Activated effector memory CD4-positive, alpha-beta T cell treated with anti-CD3 and anti-CD28 coated beads, Interleukin-2, amount 50 U/mL, for 16 hours (primary cell): ENCODE measurements around the gene NEGR1.

Experiments used
- DNase-seq: peaks from one replicate; pipeline ENCODE4 v3.0.0-alpha.2; 2020

NEGR1 gene

DNA sequence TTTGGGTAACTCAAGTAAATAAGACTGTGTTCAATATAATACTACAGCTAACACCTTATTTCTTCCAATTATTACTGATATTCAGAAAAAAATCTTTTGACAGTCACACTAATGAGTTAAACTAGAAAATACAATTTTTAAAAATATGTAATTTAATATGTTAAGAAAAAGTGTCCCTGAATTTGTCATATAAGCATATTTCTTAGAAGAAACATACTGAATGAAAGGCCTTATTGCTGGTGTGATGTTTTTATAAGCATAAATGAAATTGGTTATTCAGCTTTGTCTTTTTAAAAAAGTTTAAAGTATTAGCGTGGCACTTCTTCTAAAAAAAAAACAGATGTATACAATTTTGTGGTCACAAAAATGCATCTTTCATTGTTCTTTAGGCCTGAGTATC, 267.3 kb downstream of the NEGR1 start:
- no peak for DNase-seq

DNA sequence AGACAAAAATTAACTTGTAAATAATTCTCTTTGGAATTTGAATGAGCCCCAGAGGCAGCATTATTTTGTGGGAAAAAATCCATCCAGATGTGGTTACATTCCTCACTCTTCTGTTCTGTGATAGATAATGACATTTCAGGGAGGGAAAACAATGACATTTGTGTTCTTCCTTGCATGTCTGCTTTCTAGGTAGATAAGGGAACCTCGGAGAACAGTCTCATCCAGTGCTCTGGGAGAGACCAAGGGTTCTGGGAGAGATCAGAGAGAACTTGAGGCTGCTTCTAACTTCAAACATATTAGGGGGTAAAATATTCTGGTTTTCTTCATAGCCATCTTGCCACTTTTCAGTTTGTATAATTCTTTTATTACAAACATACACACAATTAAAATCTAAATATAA, 269.2 kb downstream of the NEGR1 start:
- no peak for DNase-seq

- no peak for DNase-seq
Measured at GRCh38 chr1:72011721-72012120, 270.6 kb downstream of the NEGR1 start.

- no peak for DNase-seq
Measured at GRCh38 chr1:72010094-72010431, 272.3 kb downstream of the NEGR1 start.

DNA sequence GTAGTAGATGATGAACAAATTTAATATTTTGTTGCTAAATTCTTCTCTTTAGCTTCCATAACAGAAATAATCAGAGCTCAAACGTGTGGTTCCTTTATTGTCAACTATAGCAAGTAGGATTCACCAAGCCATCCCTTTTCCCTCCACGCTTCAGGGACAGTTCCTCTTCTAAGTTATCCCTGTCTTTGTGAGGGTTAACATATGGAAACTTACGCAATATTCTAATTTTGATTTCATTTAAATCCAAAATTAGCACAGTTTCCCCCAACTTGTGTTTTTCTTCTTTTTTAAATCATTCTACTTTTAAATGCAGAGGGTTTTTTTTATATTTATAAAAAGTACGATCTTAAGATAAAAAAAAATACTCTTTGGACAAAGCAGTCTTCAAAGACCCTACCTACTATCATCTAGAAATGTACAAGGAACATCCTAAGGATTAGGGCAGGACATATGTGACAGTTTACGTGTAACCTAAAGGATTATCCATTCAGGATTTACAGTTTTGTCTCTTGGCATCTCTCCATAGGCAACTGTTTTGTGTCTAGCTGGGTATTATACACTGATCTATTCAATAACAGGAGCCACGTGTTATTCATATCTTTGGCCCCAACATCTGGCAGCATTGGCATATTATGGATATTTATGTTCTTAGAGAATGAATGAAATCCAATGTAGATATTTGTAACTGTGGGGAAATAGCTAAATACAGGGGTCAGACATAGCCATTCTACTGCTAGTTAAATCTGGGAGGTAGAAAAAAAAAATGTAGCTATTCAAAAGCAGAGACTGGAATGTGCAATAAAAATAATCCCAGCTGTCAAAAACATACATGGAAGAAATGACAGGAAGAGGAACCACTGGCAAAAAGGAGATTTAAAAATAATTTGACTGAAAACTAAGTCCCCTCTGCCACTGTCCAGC, 272.9 kb downstream of the NEGR1 start:
- no peak for DNase-seq

DNA sequence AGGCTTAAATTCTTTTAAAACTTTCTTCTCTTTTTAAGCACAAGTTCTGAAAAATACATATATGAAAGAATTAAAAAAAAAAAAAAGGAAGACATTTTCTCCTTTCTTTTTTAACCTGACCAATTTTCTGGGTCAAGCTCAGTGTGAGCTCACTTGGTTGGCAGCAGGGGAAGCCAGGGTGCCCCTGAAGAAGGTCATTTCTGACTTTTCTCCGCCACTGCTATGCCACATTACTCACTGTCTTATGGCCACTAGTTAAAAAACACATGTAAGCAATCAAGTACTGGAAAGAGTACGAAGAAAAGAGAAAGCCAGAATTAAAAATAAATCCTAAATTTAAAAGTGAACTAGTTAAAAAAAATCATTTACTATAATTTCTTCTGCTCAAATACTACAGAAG, 275.0 kb downstream of the NEGR1 start:
- DNase-seq, result no peak

DNA sequence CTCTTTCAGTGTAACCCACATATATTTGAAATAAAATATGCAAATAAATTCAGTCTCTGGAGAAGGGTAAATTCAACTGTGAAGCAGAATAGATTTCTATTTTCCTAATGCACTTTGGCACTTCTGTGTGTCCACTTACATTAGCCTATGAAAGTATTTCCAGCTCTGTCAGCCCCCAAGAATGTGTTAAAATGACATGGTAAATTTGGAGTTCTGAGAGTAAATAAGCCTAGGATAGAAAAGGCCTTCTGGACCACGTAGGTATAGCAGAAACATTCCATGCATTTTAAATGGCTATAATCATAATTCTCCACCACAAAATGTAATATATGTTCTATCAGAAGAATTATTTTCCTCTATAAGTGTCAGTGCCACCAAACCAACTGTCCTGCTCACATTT, 276.2 kb downstream of the NEGR1 start:
- no peak for DNase-seq

GRCh38 chr1:72003092-72003491, 279.2 kb downstream of the NEGR1 start:
- DNase-seq, result no peak

DNA sequence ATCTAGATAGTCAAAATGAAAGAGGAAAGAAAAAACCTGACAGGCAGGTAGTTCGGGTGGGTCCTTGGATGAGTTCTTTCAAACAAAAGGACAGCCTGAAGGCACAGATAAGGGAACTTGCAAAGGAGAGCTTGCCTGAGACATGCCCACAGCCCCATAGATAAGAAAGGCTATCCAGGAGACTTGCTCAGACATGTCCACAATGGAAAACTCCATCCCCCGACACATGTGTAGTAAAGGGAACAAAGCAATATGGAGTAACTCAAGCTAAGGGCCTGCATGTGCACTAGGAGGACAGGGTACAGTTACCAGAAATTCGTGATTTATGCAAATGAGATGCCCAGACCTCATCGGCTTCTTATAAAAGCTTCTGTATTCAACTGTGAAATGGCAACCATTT, 281.5 kb downstream of the NEGR1 start:
- DNase-seq, result no peak

DNA sequence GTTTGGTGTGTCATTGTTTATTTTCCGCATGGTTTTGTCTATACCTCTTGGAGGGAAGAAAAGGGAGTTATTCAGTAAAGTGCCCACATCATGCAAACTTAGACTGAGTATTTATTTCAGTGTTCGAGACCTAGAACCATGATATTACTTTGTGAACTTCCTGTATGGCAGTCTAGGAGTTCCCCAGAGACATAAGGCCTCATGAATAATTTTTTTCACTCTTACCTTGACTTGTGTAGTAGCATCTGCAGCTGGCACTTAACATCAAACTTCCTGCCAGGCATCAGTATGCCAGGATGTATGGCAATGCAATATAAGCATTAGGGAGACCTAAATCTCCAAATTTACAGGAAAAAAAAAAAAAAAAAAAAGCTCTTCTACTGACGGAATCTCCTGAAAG, 287.7 kb downstream of the NEGR1 start:
- no peak for DNase-seq

GRCh38 chr1:71987181-71987580, 295.2 kb downstream of the NEGR1 start:
- no peak for DNase-seq

DNA sequence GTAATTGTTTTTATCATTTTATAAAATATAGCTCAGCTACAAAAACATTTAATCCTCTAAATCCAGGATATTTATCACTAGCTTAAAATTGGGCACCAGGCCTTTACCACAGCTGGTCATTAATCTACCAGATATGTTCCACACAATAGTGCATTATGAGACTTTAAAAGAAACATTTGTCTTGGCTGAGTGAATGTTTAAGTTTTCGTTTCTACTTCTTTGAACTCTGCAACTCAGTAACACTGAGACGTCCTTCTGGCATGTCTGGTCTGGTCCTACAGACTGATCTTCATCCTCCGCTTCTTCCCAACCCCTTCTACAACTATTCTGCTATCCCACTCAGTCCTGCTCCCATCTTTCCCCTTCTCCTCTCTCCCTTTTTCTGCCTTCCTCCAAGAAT, 296.2 kb downstream of the NEGR1 start:
- DNase-seq, result no peak

DNA sequence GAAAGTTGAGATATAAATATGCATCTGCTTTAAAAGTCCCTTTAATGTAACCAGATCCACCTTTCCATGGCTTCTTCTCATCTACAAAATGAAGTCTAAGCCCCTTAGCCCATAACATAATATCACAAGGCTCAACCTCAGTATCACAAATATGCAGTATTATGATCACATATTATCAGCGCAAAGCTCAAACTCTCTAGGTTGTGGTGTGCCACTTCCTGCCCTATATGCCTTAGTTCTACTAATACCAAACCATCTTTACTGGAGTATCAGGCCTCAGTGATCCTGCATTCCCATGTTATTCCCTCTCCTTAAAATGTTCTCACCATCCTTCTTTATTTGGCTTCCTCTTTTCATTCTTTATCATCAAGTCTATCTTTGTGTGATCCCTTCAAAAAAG, 301.8 kb downstream of the NEGR1 start:
- no peak for DNase-seq

GRCh38 chr1:71979882-71980281, 302.5 kb downstream of the NEGR1 start:
- no peak for DNase-seq

DNA sequence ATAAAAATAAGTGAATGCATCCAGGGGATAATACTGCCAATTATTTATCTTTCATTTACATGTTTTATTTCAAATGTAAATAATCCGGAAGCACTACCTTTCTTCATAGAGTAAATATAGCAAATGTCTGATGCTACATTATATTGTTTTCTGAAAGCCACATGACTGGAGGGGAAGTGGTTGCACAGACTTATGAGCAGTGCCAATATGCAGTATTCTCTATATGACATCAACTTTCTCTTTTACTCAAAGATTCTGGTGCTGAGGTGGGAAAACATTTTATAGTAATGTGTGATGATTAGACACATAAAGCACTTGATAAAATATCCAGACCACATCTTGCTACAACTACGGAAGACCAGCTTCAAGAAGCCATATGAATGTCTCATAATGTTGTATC, 314.7 kb downstream of the NEGR1 start:
- DNase-seq, result no peak

DNA sequence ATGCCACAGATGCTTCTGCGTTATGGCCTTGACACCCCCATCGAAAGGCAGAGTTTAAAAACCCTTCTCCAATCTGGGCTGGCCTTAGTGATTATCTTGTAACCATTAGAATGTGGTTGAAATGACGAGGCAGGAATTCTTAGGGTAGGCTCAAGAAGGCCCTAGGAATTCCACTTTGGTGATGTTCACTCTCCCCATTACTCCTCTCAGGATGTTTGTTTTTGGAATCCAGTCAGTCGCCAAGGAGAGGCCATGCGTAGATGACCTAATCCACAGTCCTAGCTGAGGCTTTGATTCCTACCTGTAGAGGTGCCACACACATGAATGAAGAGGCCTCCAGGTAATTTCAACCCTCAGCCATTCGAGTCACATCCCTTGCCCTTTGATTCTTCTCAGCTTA, 318.2 kb downstream of the NEGR1 start:
- no peak for DNase-seq

DNA sequence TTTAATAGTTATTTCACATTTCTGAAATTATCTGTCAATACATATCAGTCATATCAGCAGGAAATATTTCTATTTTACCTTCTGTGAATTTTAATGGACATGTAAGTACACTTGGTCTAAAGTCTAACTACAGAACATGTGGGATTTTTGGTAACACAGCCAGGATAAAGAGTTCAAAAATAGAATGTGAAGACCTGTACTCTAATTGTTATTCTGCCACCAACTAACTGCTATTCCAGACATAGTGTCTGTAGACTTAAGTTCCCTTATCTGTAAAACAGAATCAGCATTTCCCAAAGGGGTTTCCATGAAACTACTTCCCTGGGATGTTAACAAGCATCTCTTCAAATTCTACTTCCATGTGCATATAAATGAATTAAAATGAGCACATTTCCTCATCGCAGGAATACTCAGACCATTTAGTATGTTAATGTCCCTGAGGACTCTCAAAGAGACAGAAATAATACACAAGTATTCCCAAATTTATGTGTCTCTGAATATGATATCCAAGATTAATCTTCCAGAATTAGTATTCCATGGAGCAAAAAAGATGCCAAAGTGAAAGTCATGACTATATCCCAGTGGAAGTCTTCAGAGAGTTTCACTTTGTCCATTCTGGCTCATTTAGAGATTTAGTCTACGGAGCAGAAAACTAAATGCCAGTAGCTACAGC, 325.6 kb downstream of the NEGR1 start:
- DNase-seq, result no peak

- no peak for DNase-seq
Measured at GRCh38 chr1:71950579-71950978, 331.8 kb downstream of the NEGR1 start.

DNA sequence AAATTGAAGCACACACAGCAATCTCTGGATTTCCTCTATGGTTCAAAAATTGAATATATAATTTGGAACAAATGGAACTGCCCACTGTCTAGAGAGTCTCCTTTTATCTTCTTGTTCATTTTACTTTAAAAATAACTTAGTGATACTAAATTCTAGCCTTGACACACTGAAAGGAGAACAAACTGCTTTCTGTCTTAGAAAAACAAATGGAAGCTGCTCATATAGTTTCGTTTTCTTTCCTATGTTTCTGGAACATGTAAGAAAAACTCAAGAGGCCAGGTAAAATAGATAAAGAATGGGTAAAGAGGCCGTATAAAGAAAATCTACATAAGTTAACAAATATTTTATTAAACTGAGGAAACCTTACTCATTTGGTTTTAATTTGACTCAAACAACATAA, 332.7 kb downstream of the NEGR1 start:
- no peak for DNase-seq

- no peak for DNase-seq
Measured at GRCh38 chr1:71948561-71948960, 333.8 kb downstream of the NEGR1 start.

- no peak for DNase-seq
Measured at GRCh38 chr1:71944006-71944405, 338.3 kb downstream of the NEGR1 start.

DNA sequence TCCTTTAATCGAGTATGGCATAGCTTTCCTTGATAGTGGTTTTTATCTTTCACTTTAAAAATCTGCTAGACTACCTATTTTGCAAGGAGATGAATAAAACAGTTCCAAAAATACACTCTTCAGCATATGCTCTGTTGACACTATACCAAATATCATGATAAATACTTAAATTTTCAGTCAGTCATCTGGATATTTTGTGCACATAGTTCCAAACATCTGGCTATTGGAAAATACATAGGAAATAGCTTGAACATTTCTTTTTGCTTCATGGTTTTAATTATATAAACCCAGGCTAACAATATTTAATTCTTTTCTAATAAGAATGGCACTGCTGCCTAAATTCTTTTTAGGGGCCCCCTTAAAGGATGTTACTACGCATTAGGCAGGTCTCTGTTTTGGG, 342.1 kb downstream of the NEGR1 start:
- no peak for DNase-seq

GRCh38 chr1:71930511-71930910, 351.8 kb downstream of the NEGR1 start:
- DNase-seq, result no peak

- DNase-seq, result no peak
Measured at GRCh38 chr1:71921935-71922559, 360.3 kb downstream of the NEGR1 start.
